ENCODE measurements around the gene EPAS1. TPM values are rescaled to one million over a fixed set of nuclear protein-coding genes. Genes with fewer than 3 reads are reported as not detected.

EPAS1 gene
- total RNA-seq, 1 experiment from 2014 or later: 0.94 TPM

- no peak for DNase-seq
Measured at GRCh38 chr2:46407852-46408455, 110.7 kb downstream of the EPAS1 start.

GRCh38 chr2:46409756-46410155, 112.5 kb downstream of the EPAS1 start:
- DNase-seq: no peak
- no peaks in the 10 kb centered on the region for H3K27me3 ChIP-seq (ENCODE audit: control insufficient read depth, insufficient read depth, low read length)
- no peaks in the 10 kb centered on the region for H3K36me3 ChIP-seq (replicated peaks; ENCODE audit: control insufficient read depth, insufficient read depth, low read length)
- no peak overlapping the region for H3K4me3 ChIP-seq (ENCODE audit: insufficient read depth, low read depth, low read length)

More at GRCh38 chr2:46407852-46408455, 110.7 kb downstream of the EPAS1 start:
- Histone ChIP-seq H3K36me3 (replicated peaks; ENCODE audit: control insufficient read depth, insufficient read depth, low read length) (no peaks in the 10 kb centered on the region), H3K4me3 (ENCODE audit: insufficient read depth, low read depth, low read length) (no peak overlapping the region), H3K27me3 (ENCODE audit: control insufficient read depth, insufficient read depth, low read length) (no peaks in the 10 kb centered on the region)

- no peak overlapping the region for H3K4me3 ChIP-seq (ENCODE audit: insufficient read depth, low read depth, low read length)
- H3K27me3 ChIP-seq (ENCODE audit: control insufficient read depth, insufficient read depth, low read length): no peaks in the 10 kb centered on the region
- DNase-seq: no peak
- H3K36me3 ChIP-seq (replicated peaks; ENCODE audit: control insufficient read depth, insufficient read depth, low read length): no peaks in the 10 kb centered on the region
Measured at GRCh38 chr2:46410273-46411244, 113.4 kb downstream of the EPAS1 start.

- Histone ChIP-seq H3K36me3 (replicated peaks; ENCODE audit: control insufficient read depth, insufficient read depth, low read length) (no peaks in the 10 kb centered on the region), H3K4me3 (ENCODE audit: insufficient read depth, low read depth, low read length) (no peak overlapping the region), H3K27me3 (ENCODE audit: control insufficient read depth, insufficient read depth, low read length) (no peaks in the 10 kb centered on the region)
- no peak for DNase-seq
Measured at GRCh38 chr2:46411245-46411641, 114.0 kb downstream of the EPAS1 start.

GRCh38 chr2:46411985-46412384, 114.8 kb downstream of the EPAS1 start:
- H3K27me3 ChIP-seq (ENCODE audit: control insufficient read depth, insufficient read depth, low read length): no peaks in the 10 kb centered on the region

GRCh38 chr2:46413111-46413510, 115.9 kb downstream of the EPAS1 start:
- DNase-seq: no peak
- no peaks in the 10 kb centered on the region for H3K27me3 ChIP-seq (ENCODE audit: control insufficient read depth, insufficient read depth, low read length)
- H3K36me3 ChIP-seq (replicated peaks; ENCODE audit: control insufficient read depth, insufficient read depth, low read length): no peaks in the 10 kb centered on the region
- H3K4me3 ChIP-seq (ENCODE audit: insufficient read depth, low read depth, low read length): no peak overlapping the region

More at GRCh38 chr2:46411985-46412384, 114.8 kb downstream of the EPAS1 start:
- no peak for DNase-seq
- H3K4me3 ChIP-seq (ENCODE audit: insufficient read depth, low read depth, low read length): no peak overlapping the region
- no peaks in the 10 kb centered on the region for H3K36me3 ChIP-seq (replicated peaks; ENCODE audit: control insufficient read depth, insufficient read depth, low read length)

GRCh38 chr2:46413631-46414030, 116.4 kb downstream of the EPAS1 start:
- Histone ChIP-seq H3K36me3 (replicated peaks; ENCODE audit: control insufficient read depth, insufficient read depth, low read length) (no peaks in the 10 kb centered on the region), H3K4me3 (ENCODE audit: insufficient read depth, low read depth, low read length) (no peak overlapping the region), H3K27me3 (ENCODE audit: control insufficient read depth, insufficient read depth, low read length) (no peaks in the 10 kb centered on the region)
- no peak for DNase-seq

- no peaks in the 10 kb centered on the region for H3K36me3 ChIP-seq (replicated peaks; ENCODE audit: control insufficient read depth, insufficient read depth, low read length)
- no peak for DNase-seq
- H3K4me3 ChIP-seq (ENCODE audit: insufficient read depth, low read depth, low read length): no peak overlapping the region
- no peaks in the 10 kb centered on the region for H3K27me3 ChIP-seq (ENCODE audit: control insufficient read depth, insufficient read depth, low read length)
Measured at GRCh38 chr2:46414701-46415100, 117.5 kb downstream of the EPAS1 start.

GRCh38 chr2:46416280-46416679, 119.1 kb downstream of the EPAS1 start:
- H3K36me3 ChIP-seq (replicated peaks; ENCODE audit: control insufficient read depth, insufficient read depth, low read length): no peaks in the 10 kb centered on the region
- DNase-seq: no peak

GRCh38 chr2:46416739-46417403, 119.7 kb downstream of the EPAS1 start:
- Histone ChIP-seq H3K27me3 (ENCODE audit: control insufficient read depth, insufficient read depth, low read length) (no peaks in the 10 kb centered on the region), H3K36me3 (replicated peaks; ENCODE audit: control insufficient read depth, insufficient read depth, low read length) (no peaks in the 10 kb centered on the region), H3K4me3 (ENCODE audit: insufficient read depth, low read depth, low read length) (no peak overlapping the region)
- DNase-seq: no peak

More at GRCh38 chr2:46416280-46416679, 119.1 kb downstream of the EPAS1 start:
- Histone ChIP-seq H3K4me3 (ENCODE audit: insufficient read depth, low read depth, low read length) (no peak overlapping the region), H3K27me3 (ENCODE audit: control insufficient read depth, insufficient read depth, low read length) (no peaks in the 10 kb centered on the region)

- DNase-seq: no peak
- H3K36me3 ChIP-seq (replicated peaks; ENCODE audit: control insufficient read depth, insufficient read depth, low read length): no peaks in the 10 kb centered on the region
- H3K27me3 ChIP-seq (ENCODE audit: control insufficient read depth, insufficient read depth, low read length): no peaks in the 10 kb centered on the region
- H3K4me3 ChIP-seq (ENCODE audit: insufficient read depth, low read depth, low read length): no peak overlapping the region
Measured at GRCh38 chr2:46420945-46421344, 123.7 kb downstream of the EPAS1 start.

GRCh38 chr2:46421361-46421760, 124.2 kb downstream of the EPAS1 start:
- Histone ChIP-seq H3K4me3 (ENCODE audit: insufficient read depth, low read depth, low read length) (no peak overlapping the region), H3K27me3 (ENCODE audit: control insufficient read depth, insufficient read depth, low read length) (no peaks in the 10 kb centered on the region), H3K36me3 (replicated peaks; ENCODE audit: control insufficient read depth, insufficient read depth, low read length) (no peaks in the 10 kb centered on the region)
- DNase-seq: no peak

- H3K36me3 ChIP-seq (replicated peaks; ENCODE audit: control insufficient read depth, insufficient read depth, low read length): no peaks in the 10 kb centered on the region
- no peak for DNase-seq
- no peaks in the 10 kb centered on the region for H3K27me3 ChIP-seq (ENCODE audit: control insufficient read depth, insufficient read depth, low read length)
- H3K4me3 ChIP-seq (ENCODE audit: insufficient read depth, low read depth, low read length): no peak overlapping the region
Measured at GRCh38 chr2:46422717-46423394, 125.6 kb downstream of the EPAS1 start.

GRCh38 chr2:46424937-46425336, 127.7 kb downstream of the EPAS1 start:
- H3K4me3 ChIP-seq (ENCODE audit: insufficient read depth, low read depth, low read length): no peak overlapping the region
- no peaks in the 10 kb centered on the region for H3K27me3 ChIP-seq (ENCODE audit: control insufficient read depth, insufficient read depth, low read length)
- no peak for DNase-seq
- H3K36me3 ChIP-seq (replicated peaks; ENCODE audit: control insufficient read depth, insufficient read depth, low read length): no peaks in the 10 kb centered on the region
